SK-N-SH treated with all-trans-retinoic acid at 6 μM for 48 hours (cell line): Measurements from ENCODE around the gene ARHGAP35.
"Not testable (repeated sequence)": the region's sequence is repeated elsewhere in the genome, so short reads cannot be mapped to it uniquely, and the experiment has no call there.

ENCODE experiments used
- CSDC2 ChIP-seq: fragments of 250-450 bp; sonication (Bioruptor Pico); IDR thresholded peaks from 2 replicates; pipeline ENCODE4 v1.5.0; 2020; ENCODE audit warnings: mild to moderate bottlenecking, moderate library complexity
- GLIS3 ChIP-seq: fragments of 250-450 bp; sonication (Bioruptor Pico); IDR thresholded peaks from 2 replicates; pipeline ENCODE4 v1.5.0; 2020; ENCODE audit warnings: mild to moderate bottlenecking, moderate library complexity
- POU6F1 ChIP-seq: fragments of 250-450 bp; sonication (Bioruptor Pico); IDR thresholded peaks from 2 replicates; pipeline ENCODE4 v1.8.0; 2021; ENCODE audit warnings: low read depth, mild to moderate bottlenecking, moderate library complexity, borderline replicate concordance
- RARB ChIP-seq: fragments of 250-450 bp; sonication (Bioruptor Pico); IDR thresholded peaks from 2 replicates; pipeline ENCODE4 v1.8.0; 2021; ENCODE audit warnings: mild to moderate bottlenecking, moderate library complexity
- ZFP3 ChIP-seq: fragments of 250-450 bp; sonication (Bioruptor Pico); IDR thresholded peaks from 2 replicates; pipeline ENCODE4 v1.5.0; 2020; ENCODE audit warnings: mild to moderate bottlenecking, moderate library complexity
- TF ChIP-seq, protein P1 (sequence below): fragments of 250-450 bp; sonication (Bioruptor Pico); IDR thresholded peaks from 2 replicates; pipeline ENCODE4 v1.8.0; 2020; ENCODE audit warnings: mild to moderate bottlenecking, moderate library complexity, borderline replicate concordance

DNA sequence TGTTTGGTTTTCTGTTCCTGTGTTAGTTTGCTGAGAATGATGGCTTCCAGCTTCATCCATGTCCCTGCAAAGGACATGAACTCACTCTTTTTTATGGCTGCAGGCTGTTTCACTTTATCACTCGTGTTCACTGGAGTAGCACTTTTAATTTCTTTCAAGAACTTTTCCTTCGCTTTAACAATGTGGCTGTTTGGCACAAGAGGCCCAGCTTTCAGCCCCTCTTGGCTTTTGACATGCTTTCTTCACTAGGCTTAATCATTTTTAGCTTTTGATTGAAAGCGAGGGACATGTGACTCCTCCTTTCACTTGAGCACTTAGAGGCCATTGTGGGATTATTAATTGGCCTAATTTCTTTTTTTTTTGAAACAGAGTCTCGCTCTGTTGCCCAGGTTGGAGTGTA is 22.0 kb downstream of the ARHGAP35 start:
- not testable (repeated sequence) for TF ChIP-seq ZFP3; POU6F1 (CRISPR knock-in tag); CSDC2 (CRISPR knock-in tag); RARB (CRISPR knock-in tag); GLIS3 (CRISPR knock-in tag)
- TF ChIP-seq, protein P1, sequence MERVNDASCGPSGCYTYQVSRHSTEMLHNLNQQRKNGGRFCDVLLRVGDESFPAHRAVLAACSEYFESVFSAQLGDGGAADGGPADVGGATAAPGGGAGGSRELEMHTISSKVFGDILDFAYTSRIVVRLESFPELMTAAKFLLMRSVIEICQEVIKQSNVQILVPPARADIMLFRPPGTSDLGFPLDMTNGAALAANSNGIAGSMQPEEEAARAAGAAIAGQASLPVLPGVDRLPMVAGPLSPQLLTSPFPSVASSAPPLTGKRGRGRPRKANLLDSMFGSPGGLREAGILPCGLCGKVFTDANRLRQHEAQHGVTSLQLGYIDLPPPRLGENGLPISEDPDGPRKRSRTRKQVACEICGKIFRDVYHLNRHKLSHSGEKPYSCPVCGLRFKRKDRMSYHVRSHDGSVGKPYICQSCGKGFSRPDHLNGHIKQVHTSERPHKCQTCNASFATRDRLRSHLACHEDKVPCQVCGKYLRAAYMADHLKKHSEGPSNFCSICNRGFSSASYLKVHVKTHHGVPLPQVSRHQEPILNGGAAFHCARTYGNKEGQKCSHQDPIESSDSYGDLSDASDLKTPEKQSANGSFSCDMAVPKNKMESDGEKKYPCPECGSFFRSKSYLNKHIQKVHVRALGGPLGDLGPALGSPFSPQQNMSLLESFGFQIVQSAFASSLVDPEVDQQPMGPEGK (CRISPR knock-in tag) = not testable (repeated sequence)
